SK-N-SH (cell line): ENCODE measurements around the gene KIF5B.

Experiments used
- CHD2 ChIP-seq: fragments of 150-350 bp; IDR thresholded peaks from 2 replicates; pipeline ENCODE4 v1.6.1; 2018; ENCODE audit warnings: low read length; ENCODE audit not compliant: partially characterized antibody
- EP300 ChIP-seq, 2 experiments: IDR thresholded peaks; 2 replicates each; pipeline versions ENCODE4 v1.4.0 to v1.6.1; 2012; ENCODE audit warnings: borderline replicate concordance in 1 of 2, low read depth in 1 of 2, low read length in 1 of 2
- POLR2AphosphoS5 ChIP-seq: IDR thresholded peaks from 2 replicates; pipeline ENCODE4 v1.6.1; 2012; ENCODE audit warnings: low read depth, low read length
- RAD21 ChIP-seq: IDR thresholded peaks from 2 replicates; pipeline ENCODE4 v1.6.1; 2012; ENCODE audit warnings: mild to moderate bottlenecking, low read length
- YY1 ChIP-seq: IDR thresholded peaks from 2 replicates; pipeline ENCODE4 v1.4.0; 2012; ENCODE audit warnings: low read depth, mild to moderate bottlenecking
- TF ChIP-seq, protein P1 (sequence below): fragments of 200-600 bp; sonication (generic); IDR thresholded peaks from 2 replicates; pipeline ENCODE4 v1.6.1; 2017; ENCODE audit warnings: antibody characterized with exemption, mild to moderate bottlenecking, moderate library complexity
- TF ChIP-seq, protein P2 (sequence below): IDR thresholded peaks from 2 replicates; pipeline ENCODE4 v1.6.1; 2012; ENCODE audit warnings: mild to moderate bottlenecking, low read depth, low read length, moderate library complexity
- TF ChIP-seq, protein P3 (sequence below): IDR thresholded peaks from 2 replicates; pipeline ENCODE4 v1.4.0; 2012; ENCODE audit warnings: low read depth
- TF ChIP-seq, protein P4 (sequence below): IDR thresholded peaks from 2 replicates; pipeline ENCODE4 v1.4.0; 2012; ENCODE audit warnings: low read depth, borderline replicate concordance

DNA sequence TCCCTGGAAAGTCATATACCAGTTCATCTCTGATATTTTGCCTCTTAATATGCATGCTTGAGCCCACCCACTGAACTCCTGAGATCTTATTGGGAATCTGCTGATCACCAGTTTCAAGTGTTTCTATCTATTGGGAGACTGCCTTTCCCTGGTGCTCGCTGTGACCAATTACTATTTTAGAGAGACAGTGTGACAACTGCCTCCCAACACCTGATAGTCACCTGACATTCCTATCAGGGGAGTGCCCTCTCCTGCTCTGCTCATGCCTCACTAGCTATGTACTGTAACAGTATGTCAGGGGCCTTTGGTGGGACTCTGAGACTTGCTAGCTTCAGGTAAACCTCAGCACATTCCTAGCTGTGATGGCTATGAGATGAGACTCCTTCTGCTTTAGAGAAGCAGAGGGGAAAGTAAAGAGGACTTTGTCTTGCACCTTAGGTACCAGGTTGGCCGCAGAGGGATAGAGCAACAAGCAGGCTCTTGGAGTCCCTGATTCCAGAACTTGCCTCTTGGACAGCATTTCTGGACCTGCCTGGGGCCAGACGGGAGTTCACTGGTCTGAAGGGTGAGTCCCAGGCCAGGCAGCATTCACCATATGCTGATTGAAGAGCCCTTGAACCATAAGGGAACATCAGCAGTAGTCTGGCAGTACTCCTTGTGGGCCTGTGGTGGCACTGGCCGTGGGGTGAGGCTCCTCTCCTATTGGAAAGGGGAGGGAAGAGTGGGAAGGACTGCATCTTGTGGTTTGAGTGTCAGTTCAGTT, 93.2 kb downstream of the KIF5B start:
- TF ChIP-seq, protein P1, sequence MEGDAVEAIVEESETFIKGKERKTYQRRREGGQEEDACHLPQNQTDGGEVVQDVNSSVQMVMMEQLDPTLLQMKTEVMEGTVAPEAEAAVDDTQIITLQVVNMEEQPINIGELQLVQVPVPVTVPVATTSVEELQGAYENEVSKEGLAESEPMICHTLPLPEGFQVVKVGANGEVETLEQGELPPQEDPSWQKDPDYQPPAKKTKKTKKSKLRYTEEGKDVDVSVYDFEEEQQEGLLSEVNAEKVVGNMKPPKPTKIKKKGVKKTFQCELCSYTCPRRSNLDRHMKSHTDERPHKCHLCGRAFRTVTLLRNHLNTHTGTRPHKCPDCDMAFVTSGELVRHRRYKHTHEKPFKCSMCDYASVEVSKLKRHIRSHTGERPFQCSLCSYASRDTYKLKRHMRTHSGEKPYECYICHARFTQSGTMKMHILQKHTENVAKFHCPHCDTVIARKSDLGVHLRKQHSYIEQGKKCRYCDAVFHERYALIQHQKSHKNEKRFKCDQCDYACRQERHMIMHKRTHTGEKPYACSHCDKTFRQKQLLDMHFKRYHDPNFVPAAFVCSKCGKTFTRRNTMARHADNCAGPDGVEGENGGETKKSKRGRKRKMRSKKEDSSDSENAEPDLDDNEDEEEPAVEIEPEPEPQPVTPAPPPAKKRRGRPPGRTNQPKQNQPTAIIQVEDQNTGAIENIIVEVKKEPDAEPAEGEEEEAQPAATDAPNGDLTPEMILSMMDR: no peak
- TF ChIP-seq, protein P2, sequence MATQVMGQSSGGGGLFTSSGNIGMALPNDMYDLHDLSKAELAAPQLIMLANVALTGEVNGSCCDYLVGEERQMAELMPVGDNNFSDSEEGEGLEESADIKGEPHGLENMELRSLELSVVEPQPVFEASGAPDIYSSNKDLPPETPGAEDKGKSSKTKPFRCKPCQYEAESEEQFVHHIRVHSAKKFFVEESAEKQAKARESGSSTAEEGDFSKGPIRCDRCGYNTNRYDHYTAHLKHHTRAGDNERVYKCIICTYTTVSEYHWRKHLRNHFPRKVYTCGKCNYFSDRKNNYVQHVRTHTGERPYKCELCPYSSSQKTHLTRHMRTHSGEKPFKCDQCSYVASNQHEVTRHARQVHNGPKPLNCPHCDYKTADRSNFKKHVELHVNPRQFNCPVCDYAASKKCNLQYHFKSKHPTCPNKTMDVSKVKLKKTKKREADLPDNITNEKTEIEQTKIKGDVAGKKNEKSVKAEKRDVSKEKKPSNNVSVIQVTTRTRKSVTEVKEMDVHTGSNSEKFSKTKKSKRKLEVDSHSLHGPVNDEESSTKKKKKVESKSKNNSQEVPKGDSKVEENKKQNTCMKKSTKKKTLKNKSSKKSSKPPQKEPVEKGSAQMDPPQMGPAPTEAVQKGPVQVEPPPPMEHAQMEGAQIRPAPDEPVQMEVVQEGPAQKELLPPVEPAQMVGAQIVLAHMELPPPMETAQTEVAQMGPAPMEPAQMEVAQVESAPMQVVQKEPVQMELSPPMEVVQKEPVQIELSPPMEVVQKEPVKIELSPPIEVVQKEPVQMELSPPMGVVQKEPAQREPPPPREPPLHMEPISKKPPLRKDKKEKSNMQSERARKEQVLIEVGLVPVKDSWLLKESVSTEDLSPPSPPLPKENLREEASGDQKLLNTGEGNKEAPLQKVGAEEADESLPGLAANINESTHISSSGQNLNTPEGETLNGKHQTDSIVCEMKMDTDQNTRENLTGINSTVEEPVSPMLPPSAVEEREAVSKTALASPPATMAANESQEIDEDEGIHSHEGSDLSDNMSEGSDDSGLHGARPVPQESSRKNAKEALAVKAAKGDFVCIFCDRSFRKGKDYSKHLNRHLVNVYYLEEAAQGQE: no peak
- no peak for TF ChIP-seq POLR2AphosphoS5
- no peak for TF ChIP-seq EP300 (IDR thresholded peaks at IDR 0.05; ENCODE audit: borderline replicate concordance in 1 of 2, low read depth in 1 of 2, low read length in 1 of 2)
- TF ChIP-seq, protein P3, sequence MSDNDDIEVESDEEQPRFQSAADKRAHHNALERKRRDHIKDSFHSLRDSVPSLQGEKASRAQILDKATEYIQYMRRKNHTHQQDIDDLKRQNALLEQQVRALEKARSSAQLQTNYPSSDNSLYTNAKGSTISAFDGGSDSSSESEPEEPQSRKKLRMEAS: no peak
- no peak for TF ChIP-seq YY1
- TF ChIP-seq RAD21: no peak
- TF ChIP-seq, protein P4, sequence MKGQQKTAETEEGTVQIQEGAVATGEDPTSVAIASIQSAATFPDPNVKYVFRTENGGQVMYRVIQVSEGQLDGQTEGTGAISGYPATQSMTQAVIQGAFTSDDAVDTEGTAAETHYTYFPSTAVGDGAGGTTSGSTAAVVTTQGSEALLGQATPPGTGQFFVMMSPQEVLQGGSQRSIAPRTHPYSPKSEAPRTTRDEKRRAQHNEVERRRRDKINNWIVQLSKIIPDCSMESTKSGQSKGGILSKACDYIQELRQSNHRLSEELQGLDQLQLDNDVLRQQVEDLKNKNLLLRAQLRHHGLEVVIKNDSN: no peak
- TF ChIP-seq CHD2: no peak
